Ovary (tissue), 3 donors: ENCODE data around the gene BICDL1.

Source experiments
- CTCF ChIP-seq, 3 donors: fragments of 450-650 bp in 2 of 3; fragments of 200-600 bp in 1 of 3; IDR thresholded peaks; one replicate each; pipeline versions ENCODE4 v1.5.1 to v1.8.0; 2016 to 2022; ENCODE audit warnings: antibody characterized with exemption in 3 of 3, mild to moderate bottlenecking in 1 of 3
- POLR2A ChIP-seq: fragments of 450-650 bp; IDR thresholded peaks from one replicate; pipeline ENCODE4 v1.6.1; 2017; ENCODE audit warnings: antibody characterized with exemption, mild to moderate bottlenecking, moderate library complexity
- donor health status: DM: no; HTN: no; CAD: no.

- TF ChIP-seq CTCF (IDR thresholded peaks at IDR 0.05): no peak
- no peak for TF ChIP-seq POLR2A
Measured at GRCh38 chr12:120075034-120075616, 86.1 kb downstream of the BICDL1 start.
